ENCODE measurements around the gene YAE1.
A peak's percentile ranks its signal among the peaks of the same experiment; 100 is the strongest.

YAE1 gene

DNA sequence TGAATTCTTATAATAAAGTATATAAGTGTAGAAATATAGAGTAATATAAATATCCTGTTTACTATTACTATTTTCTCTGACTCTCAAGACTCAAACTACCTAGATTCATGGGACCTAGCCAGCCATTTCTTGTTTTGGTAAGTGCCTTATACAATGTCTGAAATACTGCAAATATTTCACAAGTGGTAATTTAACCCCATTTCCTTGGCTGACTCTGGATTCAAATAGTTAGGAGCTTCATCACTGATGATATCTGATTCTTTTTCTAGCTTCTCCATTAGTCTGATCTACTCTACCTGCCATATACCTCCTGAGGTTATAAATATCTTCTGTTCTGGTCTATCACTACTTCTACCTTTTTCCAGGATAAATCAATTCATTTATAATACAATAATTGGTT is 50.8 kb downstream of the YAE1 start:
- Histone ChIP-seq H3K4me3 (ENCODE audit: low read length) (no peak overlapping the region), H3K27ac (ENCODE audit: low read length) (no peak overlapping the region), H4K20me1 (ENCODE audit: insufficient read depth, low read length) (no peaks in the 10 kb centered on the region)

DNA sequence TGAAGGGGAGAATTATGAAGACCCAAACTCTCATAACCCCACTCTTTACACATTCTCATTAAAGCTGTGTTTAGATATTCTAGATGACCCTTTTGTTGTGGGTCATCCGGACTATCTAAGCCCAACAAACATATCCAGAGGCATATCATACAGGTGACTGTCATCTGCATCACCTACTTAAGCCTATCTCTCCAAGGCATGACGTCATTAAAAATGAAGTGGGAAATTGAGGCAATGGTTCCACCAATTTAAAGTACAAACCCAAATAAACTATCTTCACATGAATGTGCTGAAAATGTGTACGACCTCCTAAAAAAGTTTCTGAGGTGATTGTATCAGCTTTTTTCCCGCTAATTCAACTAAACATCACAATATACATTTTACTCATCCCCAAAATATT is 52.7 kb downstream of the YAE1 start:
- Histone ChIP-seq H3K27me3 (ENCODE audit: low read depth, low read length) (peaks cover 4% of the 10 kb centered on the region; the same call in 1 of the 2 replicates), H3K79me2 (ENCODE audit: low read length) (peaks cover 23% of the 10 kb centered on the region), H3K4me1 (ENCODE audit: low read length) (peaks cover 31% of the 10 kb centered on the region), H3K4me3 (ENCODE audit: low read length) (no peak overlapping the region), H3K9me3 (ENCODE audit: insufficient read depth, low read length) (no peaks in the 10 kb centered on the region), H4K20me1 (ENCODE audit: insufficient read depth, low read length) (no peaks in the 10 kb centered on the region), H3K4me2 (ENCODE audit: low read length) (no peak overlapping the region), H3K27ac (ENCODE audit: low read length) (no peak overlapping the region), H3K36me3 (replicated peaks; ENCODE audit: low read depth, low read length) (no peaks in the 10 kb centered on the region), H2AFZ (ENCODE audit: low read depth, low read length) (no peak overlapping the region), H3K9ac (ENCODE audit: low read length) (no peak overlapping the region)
- TF ChIP-seq EZH2phosphoT487 (IDR thresholded peaks at IDR 0.05; ENCODE audit: low read depth), result no peak
- TF ChIP-seq, protein P1, sequence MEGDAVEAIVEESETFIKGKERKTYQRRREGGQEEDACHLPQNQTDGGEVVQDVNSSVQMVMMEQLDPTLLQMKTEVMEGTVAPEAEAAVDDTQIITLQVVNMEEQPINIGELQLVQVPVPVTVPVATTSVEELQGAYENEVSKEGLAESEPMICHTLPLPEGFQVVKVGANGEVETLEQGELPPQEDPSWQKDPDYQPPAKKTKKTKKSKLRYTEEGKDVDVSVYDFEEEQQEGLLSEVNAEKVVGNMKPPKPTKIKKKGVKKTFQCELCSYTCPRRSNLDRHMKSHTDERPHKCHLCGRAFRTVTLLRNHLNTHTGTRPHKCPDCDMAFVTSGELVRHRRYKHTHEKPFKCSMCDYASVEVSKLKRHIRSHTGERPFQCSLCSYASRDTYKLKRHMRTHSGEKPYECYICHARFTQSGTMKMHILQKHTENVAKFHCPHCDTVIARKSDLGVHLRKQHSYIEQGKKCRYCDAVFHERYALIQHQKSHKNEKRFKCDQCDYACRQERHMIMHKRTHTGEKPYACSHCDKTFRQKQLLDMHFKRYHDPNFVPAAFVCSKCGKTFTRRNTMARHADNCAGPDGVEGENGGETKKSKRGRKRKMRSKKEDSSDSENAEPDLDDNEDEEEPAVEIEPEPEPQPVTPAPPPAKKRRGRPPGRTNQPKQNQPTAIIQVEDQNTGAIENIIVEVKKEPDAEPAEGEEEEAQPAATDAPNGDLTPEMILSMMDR (IDR thresholded peaks at IDR 0.05; ENCODE audit: low read depth, low read length), result no peak

More for the DNA sequence above, 50.8 kb downstream of the YAE1 start:
- peaks cover 26% of the 10 kb centered on the region for H3K4me1 ChIP-seq (ENCODE audit: low read length)
- H3K36me3 ChIP-seq (replicated peaks; ENCODE audit: low read depth, low read length), result no peaks in the 10 kb centered on the region
- no peaks in the 10 kb centered on the region for H3K9me3 ChIP-seq (ENCODE audit: insufficient read depth, low read length)
- peaks cover 4% of the 10 kb centered on the region; the same call in 1 of the 2 replicates for H3K27me3 ChIP-seq (ENCODE audit: low read depth, low read length)
- peaks cover 6% of the 10 kb centered on the region for H3K79me2 ChIP-seq (ENCODE audit: low read length)
- TF ChIP-seq EZH2phosphoT487 (IDR thresholded peaks at IDR 0.05; ENCODE audit: low read depth), result no peak
- TF ChIP-seq, protein P1 (IDR thresholded peaks at IDR 0.05; ENCODE audit: low read depth, low read length), result no peak
- no peak overlapping the region for H3K9ac ChIP-seq (ENCODE audit: low read length)
- no peak overlapping the region for H3K4me2 ChIP-seq (ENCODE audit: low read length)
- no peak overlapping the region for H2AFZ ChIP-seq (ENCODE audit: low read depth, low read length)

DNA sequence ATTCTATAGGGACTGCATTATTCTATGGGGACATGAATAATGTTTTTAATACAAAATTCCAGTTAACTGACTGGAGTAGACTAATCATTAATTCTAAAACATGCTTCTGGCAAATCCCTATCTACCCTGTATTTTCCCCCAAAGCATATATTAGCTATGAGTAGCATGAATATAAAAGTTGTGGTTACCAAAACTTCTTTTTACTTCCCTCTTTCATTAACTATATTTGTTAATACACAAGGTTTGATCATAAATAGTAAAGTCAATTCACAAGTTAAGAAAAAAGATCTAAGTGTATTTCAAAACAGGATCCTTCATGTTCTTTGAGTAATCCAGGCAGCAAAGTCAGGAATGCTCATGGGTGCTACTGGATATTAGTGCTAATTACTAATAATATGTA is 54.3 kb downstream of the YAE1 start:
- Histone ChIP-seq H3K79me2 (ENCODE audit: low read length) (peaks cover 39% of the 10 kb centered on the region), H3K4me1 (ENCODE audit: low read length) (peaks cover 40% of the 10 kb centered on the region), H3K27ac (ENCODE audit: low read length) (peak overlapping the region; percentile 89), H3K4me2 (ENCODE audit: low read length) (peak overlapping the region; percentile 97), H3K9ac (ENCODE audit: low read length) (peak overlapping the region; percentile 55), H2AFZ (ENCODE audit: low read depth, low read length) (no peak overlapping the region), H3K36me3 (replicated peaks; ENCODE audit: low read depth, low read length) (no peaks in the 10 kb centered on the region), H3K9me3 (ENCODE audit: insufficient read depth, low read length) (no peaks in the 10 kb centered on the region), H3K27me3 (ENCODE audit: low read depth, low read length) (peaks cover 4% of the 10 kb centered on the region; the same call in 1 of the 2 replicates), H3K4me3 (ENCODE audit: low read length) (peak overlapping the region; percentile 52), H4K20me1 (ENCODE audit: insufficient read depth, low read length) (peaks cover 9% of the 10 kb centered on the region)
- TF ChIP-seq, protein P1 (IDR thresholded peaks at IDR 0.05; ENCODE audit: low read depth, low read length), result no peak
- TF ChIP-seq EZH2phosphoT487 (IDR thresholded peaks at IDR 0.05; ENCODE audit: low read depth), result no peak

DNA sequence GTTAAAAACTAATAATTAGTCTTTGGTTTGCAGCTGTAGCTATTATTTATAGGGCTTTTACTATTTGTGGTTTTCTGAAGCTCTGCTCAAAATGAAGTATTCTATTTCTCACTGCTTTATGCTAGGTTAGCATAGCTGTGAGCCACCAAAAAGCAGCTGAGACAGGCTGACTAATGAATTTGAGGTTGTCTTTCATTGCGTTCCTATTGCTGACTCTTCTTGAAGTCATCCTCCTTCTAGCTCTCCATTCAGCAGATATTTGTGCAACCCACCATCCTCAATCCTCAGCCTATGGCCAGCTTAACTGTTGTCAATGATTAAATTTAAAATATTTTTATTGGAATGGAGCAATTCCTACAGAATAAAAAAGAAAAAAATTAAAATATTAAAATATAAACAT is 55.1 kb downstream of the YAE1 start:
- peaks cover under 1% of the 10 kb centered on the region for H3K36me3 ChIP-seq (replicated peaks; ENCODE audit: low read depth, low read length)
- no peaks in the 10 kb centered on the region for H3K9me3 ChIP-seq (ENCODE audit: insufficient read depth, low read length)
- H4K20me1 ChIP-seq (ENCODE audit: insufficient read depth, low read length), result peaks cover 17% of the 10 kb centered on the region
- H2AFZ ChIP-seq (ENCODE audit: low read depth, low read length), result no peak overlapping the region
- H3K9ac ChIP-seq (ENCODE audit: low read length), result peak overlapping the region; percentile 55
- peaks cover 40% of the 10 kb centered on the region for H3K4me1 ChIP-seq (ENCODE audit: low read length)
- H3K79me2 ChIP-seq (ENCODE audit: low read length), result peaks cover 47% of the 10 kb centered on the region
- peaks cover 2% of the 10 kb centered on the region; the same call in 1 of the 2 replicates for H3K27me3 ChIP-seq (ENCODE audit: low read depth, low read length)
- TF ChIP-seq, protein P1 (IDR thresholded peaks at IDR 0.05; ENCODE audit: low read depth, low read length), result no peak
- no peak for TF ChIP-seq EZH2phosphoT487 (IDR thresholded peaks at IDR 0.05; ENCODE audit: low read depth)
- peak overlapping the region; percentile 52 for H3K4me3 ChIP-seq (ENCODE audit: low read length)
- H3K4me2 ChIP-seq (ENCODE audit: low read length), result peak overlapping the region; percentile 97
- H3K27ac ChIP-seq (ENCODE audit: low read length), result peak overlapping the region; percentile 89

Measured in OCI-LY3 (cell line).